Right lobe of liver (tissue), 4 donors: ENCODE measurements around the gene SYTL1.

ENCODE experiments used
- POLR2A ChIP-seq: fragments of 450-650 bp; IDR thresholded peaks from one replicate; pipeline ENCODE4 v1.6.1; 2017; ENCODE audit warnings: antibody characterized with exemption, mild to moderate bottlenecking
- TF ChIP-seq, protein P1 (sequence below), 4 donors: fragments of 200-600 bp in 3 of 4; fragments of 450-650 bp in 1 of 4; IDR thresholded peaks; one replicate each; pipeline versions ENCODE4 v1.5.1 to v1.8.0; 2016 to 2022; ENCODE audit warnings: antibody characterized with exemption in 4 of 4, mild to moderate bottlenecking in 2 of 4
- donor health status: DM: no; HTN: no; CAD: no.
- donor health status: DM: no; HTN: no; CAD: no.
- donor health status: DM: no; HTN: yes; CAD: no.

GRCh38 chr1:27335506-27336422, 6.1 kb upstream of the SYTL1 start:
- TF ChIP-seq, protein P1, sequence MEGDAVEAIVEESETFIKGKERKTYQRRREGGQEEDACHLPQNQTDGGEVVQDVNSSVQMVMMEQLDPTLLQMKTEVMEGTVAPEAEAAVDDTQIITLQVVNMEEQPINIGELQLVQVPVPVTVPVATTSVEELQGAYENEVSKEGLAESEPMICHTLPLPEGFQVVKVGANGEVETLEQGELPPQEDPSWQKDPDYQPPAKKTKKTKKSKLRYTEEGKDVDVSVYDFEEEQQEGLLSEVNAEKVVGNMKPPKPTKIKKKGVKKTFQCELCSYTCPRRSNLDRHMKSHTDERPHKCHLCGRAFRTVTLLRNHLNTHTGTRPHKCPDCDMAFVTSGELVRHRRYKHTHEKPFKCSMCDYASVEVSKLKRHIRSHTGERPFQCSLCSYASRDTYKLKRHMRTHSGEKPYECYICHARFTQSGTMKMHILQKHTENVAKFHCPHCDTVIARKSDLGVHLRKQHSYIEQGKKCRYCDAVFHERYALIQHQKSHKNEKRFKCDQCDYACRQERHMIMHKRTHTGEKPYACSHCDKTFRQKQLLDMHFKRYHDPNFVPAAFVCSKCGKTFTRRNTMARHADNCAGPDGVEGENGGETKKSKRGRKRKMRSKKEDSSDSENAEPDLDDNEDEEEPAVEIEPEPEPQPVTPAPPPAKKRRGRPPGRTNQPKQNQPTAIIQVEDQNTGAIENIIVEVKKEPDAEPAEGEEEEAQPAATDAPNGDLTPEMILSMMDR (IDR thresholded peaks at IDR 0.05): no peak
- TF ChIP-seq POLR2A: no peak
